ENCODE measurements around the gene GOLIM4.

DNA sequence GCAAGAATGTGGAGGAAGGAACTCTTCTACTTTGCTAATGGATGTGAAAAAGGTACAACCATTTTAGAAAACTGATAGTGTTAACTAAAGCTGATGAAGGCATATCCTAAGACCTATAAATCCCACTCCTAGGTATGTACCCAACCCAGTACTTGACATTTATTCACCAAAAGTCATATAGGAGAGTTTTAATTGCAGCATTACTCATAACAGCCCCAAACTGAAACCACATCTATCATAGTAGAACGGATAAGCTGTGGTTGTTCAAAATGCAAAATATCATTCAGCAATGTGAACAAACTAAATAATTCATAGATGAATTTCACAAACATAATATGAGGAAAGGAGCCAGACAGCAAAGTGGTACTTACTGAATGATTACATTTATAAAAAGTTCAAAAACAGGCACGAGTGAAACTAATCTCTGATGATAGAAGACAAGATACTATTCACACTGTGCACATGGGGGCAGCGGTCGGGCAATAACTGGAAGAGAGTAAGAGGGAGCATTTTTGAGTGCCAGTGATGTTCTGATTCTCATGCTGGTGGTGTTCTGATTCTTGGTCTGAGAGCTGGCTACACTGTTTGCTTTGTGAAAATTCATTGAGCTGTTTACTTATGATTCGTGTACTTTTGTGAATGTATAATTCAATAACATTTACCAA lies 34.3 kb downstream of the GOLIM4 start:
- TF ChIP-seq POLR2AphosphoS5 (IDR thresholded peaks at IDR 0.05; ENCODE audit: low read depth, low read length): no peak
- TF ChIP-seq POLR2A (IDR thresholded peaks at IDR 0.05; ENCODE audit: low read depth, low read length): no peak
- TF ChIP-seq PAX5 (IDR thresholded peaks at IDR 0.05; ENCODE audit: insufficient read depth, low read length, severe bottlenecking): no peak
- TF ChIP-seq TAF1 (IDR thresholded peaks at IDR 0.05; ENCODE audit: low read depth, low read length): no peak
- no peak for TF ChIP-seq SPI1 (IDR thresholded peaks at IDR 0.05; ENCODE audit: low read depth, low read length)

Data from GM12891 (cell line).